Activated T-cell treated with anti-CD3 and anti-CD28 coated beads, Interleukin-2, amount 50 U/mL, for 24 hours (primary cell): ENCODE data around the gene CRACR2A.
A peak's percentile ranks its signal among the peaks of the same experiment; 100 is the strongest.

Experiments used
- DNase-seq: peaks from one replicate; pipeline ENCODE4 v3.0.0-alpha.2; 2020
- H3K27ac Mint-ChIP-seq: 2 replicates; pipeline ENCODE4 v1.8.0; 2020; ENCODE audit warnings: mild to moderate bottlenecking, mixed read lengths
- H3K27me3 Mint-ChIP-seq: 2 replicates; pipeline ENCODE4 v1.8.0; 2020; ENCODE audit warnings: mixed read lengths
- H3K36me3 Mint-ChIP-seq: 2 replicates; pipeline ENCODE4 v1.8.0; 2020; ENCODE audit warnings: low read depth, mixed read lengths
- H3K4me1 Mint-ChIP-seq: 2 replicates; pipeline ENCODE4 v1.8.0; 2020; ENCODE audit warnings: low read depth, mixed read lengths
- H3K4me3 Mint-ChIP-seq: 2 replicates; pipeline ENCODE4 v1.8.0; 2020; ENCODE audit warnings: mild to moderate bottlenecking, moderate library complexity, mixed read lengths
- H3K9me3 Mint-ChIP-seq: 2 replicates; pipeline ENCODE4 v1.8.0; 2020; ENCODE audit warnings: mixed read lengths

The CRACR2A gene

GRCh38 chr12:3641428-3642018, 111.4 kb downstream of the CRACR2A start:
- no peaks in the 10 kb centered on the region for H3K9me3 Mint-ChIP-seq
- H3K4me1 Mint-ChIP-seq: no peaks in the 10 kb centered on the region
- DNase-seq: no peak
- no peaks in the 10 kb centered on the region for H3K27me3 Mint-ChIP-seq
- H3K27ac Mint-ChIP-seq: no peak overlapping the region
- H3K36me3 Mint-ChIP-seq: peaks cover 87% of the 10 kb centered on the region
- H3K4me3 Mint-ChIP-seq: no peak overlapping the region

- no peaks in the 10 kb centered on the region for H3K9me3 Mint-ChIP-seq
- DNase-seq: no peak
- peaks cover 2% of the 10 kb centered on the region for H3K4me1 Mint-ChIP-seq
- peaks cover 81% of the 10 kb centered on the region for H3K36me3 Mint-ChIP-seq
- H3K4me3 Mint-ChIP-seq: no peak overlapping the region
- no peak overlapping the region for H3K27ac Mint-ChIP-seq
- H3K27me3 Mint-ChIP-seq: no peaks in the 10 kb centered on the region
Observed at GRCh38 chr12:3636328-3636727, 116.6 kb downstream of the CRACR2A start.

- peaks cover 86% of the 10 kb centered on the region for H3K36me3 Mint-ChIP-seq
- no peak overlapping the region for H3K4me3 Mint-ChIP-seq
Observed at GRCh38 chr12:3634348-3634747, 118.6 kb downstream of the CRACR2A start.

GRCh38 chr12:3633396-3633795, 119.5 kb downstream of the CRACR2A start:
- no peak overlapping the region for H3K27ac Mint-ChIP-seq
- no peaks in the 10 kb centered on the region for H3K27me3 Mint-ChIP-seq
- peaks cover 88% of the 10 kb centered on the region for H3K36me3 Mint-ChIP-seq
- no peak overlapping the region for H3K4me3 Mint-ChIP-seq
- no peaks in the 10 kb centered on the region for H3K9me3 Mint-ChIP-seq
- DNase-seq: no peak
- peaks cover 2% of the 10 kb centered on the region for H3K4me1 Mint-ChIP-seq

More at GRCh38 chr12:3634348-3634747, 118.6 kb downstream of the CRACR2A start:
- DNase-seq: no peak
- Mint-ChIP-seq H3K4me1 (peaks cover 2% of the 10 kb centered on the region), H3K9me3 (no peaks in the 10 kb centered on the region), H3K27ac (no peak overlapping the region), H3K27me3 (no peaks in the 10 kb centered on the region)

- DNase-seq: no peak
- H3K4me3 Mint-ChIP-seq: no peak overlapping the region
- peaks cover 86% of the 10 kb centered on the region for H3K36me3 Mint-ChIP-seq
- no peak overlapping the region for H3K27ac Mint-ChIP-seq
- peaks cover 2% of the 10 kb centered on the region for H3K4me1 Mint-ChIP-seq
- H3K27me3 Mint-ChIP-seq: no peaks in the 10 kb centered on the region
- no peaks in the 10 kb centered on the region for H3K9me3 Mint-ChIP-seq
Observed at GRCh38 chr12:3632754-3633153, 120.2 kb downstream of the CRACR2A start.

- Mint-ChIP-seq H3K4me1 (peaks cover 2% of the 10 kb centered on the region), H3K36me3 (peaks cover 86% of the 10 kb centered on the region), H3K27me3 (no peaks in the 10 kb centered on the region), H3K27ac (no peak overlapping the region), H3K9me3 (no peaks in the 10 kb centered on the region), H3K4me3 (no peak overlapping the region)
- DNase-seq: no peak
Observed at GRCh38 chr12:3632256-3632655, 120.7 kb downstream of the CRACR2A start.

GRCh38 chr12:3631759-3632158, 121.2 kb downstream of the CRACR2A start:
- no peaks in the 10 kb centered on the region for H3K9me3 Mint-ChIP-seq

GRCh38 chr12:3631272-3631637, 121.7 kb downstream of the CRACR2A start:
- Mint-ChIP-seq H3K27me3 (no peaks in the 10 kb centered on the region), H3K4me3 (no peak overlapping the region), H3K27ac (no peak overlapping the region), H3K9me3 (no peaks in the 10 kb centered on the region), H3K36me3 (peaks cover 86% of the 10 kb centered on the region), H3K4me1 (peaks cover 2% of the 10 kb centered on the region)
- no peak for DNase-seq

More at GRCh38 chr12:3631759-3632158, 121.2 kb downstream of the CRACR2A start:
- H3K27ac Mint-ChIP-seq: no peak overlapping the region
- no peak for DNase-seq
- H3K4me3 Mint-ChIP-seq: no peak overlapping the region
- peaks cover 2% of the 10 kb centered on the region for H3K4me1 Mint-ChIP-seq
- peaks cover 86% of the 10 kb centered on the region for H3K36me3 Mint-ChIP-seq
- no peaks in the 10 kb centered on the region for H3K27me3 Mint-ChIP-seq

GRCh38 chr12:3630621-3631271, 122.2 kb downstream of the CRACR2A start:
- H3K9me3 Mint-ChIP-seq: no peaks in the 10 kb centered on the region

GRCh38 chr12:3630111-3630510, 122.8 kb downstream of the CRACR2A start:
- Mint-ChIP-seq H3K4me3 (no peak overlapping the region), H3K27me3 (no peaks in the 10 kb centered on the region), H3K36me3 (peaks cover 93% of the 10 kb centered on the region), H3K27ac (no peak overlapping the region), H3K4me1 (peaks cover 2% of the 10 kb centered on the region), H3K9me3 (no peaks in the 10 kb centered on the region)
- no peak for DNase-seq

More at GRCh38 chr12:3630621-3631271, 122.2 kb downstream of the CRACR2A start:
- Mint-ChIP-seq H3K27me3 (no peaks in the 10 kb centered on the region), H3K27ac (peak overlapping the region; percentile 44), H3K36me3 (peaks cover 88% of the 10 kb centered on the region), H3K4me3 (no peak overlapping the region), H3K4me1 (peaks cover 2% of the 10 kb centered on the region)
- no peak for DNase-seq

GRCh38 chr12:3629057-3629830, 123.7 kb downstream of the CRACR2A start:
- H3K4me1 Mint-ChIP-seq: peaks cover 2% of the 10 kb centered on the region
- no peak for DNase-seq
- peaks cover 96% of the 10 kb centered on the region for H3K36me3 Mint-ChIP-seq
- no peaks in the 10 kb centered on the region for H3K9me3 Mint-ChIP-seq
- H3K27ac Mint-ChIP-seq: no peak overlapping the region
- no peaks in the 10 kb centered on the region for H3K27me3 Mint-ChIP-seq
- H3K4me3 Mint-ChIP-seq: no peak overlapping the region

- no peak for DNase-seq
- no peak overlapping the region for H3K27ac Mint-ChIP-seq
- H3K36me3 Mint-ChIP-seq: peaks cover 96% of the 10 kb centered on the region
- H3K4me3 Mint-ChIP-seq: no peak overlapping the region
- peaks cover 2% of the 10 kb centered on the region for H3K4me1 Mint-ChIP-seq
- H3K9me3 Mint-ChIP-seq: no peaks in the 10 kb centered on the region
- H3K27me3 Mint-ChIP-seq: no peaks in the 10 kb centered on the region
Observed at GRCh38 chr12:3628629-3629028, 124.3 kb downstream of the CRACR2A start.

GRCh38 chr12:3627336-3627735, 125.6 kb downstream of the CRACR2A start:
- Mint-ChIP-seq H3K36me3 (peaks cover 98% of the 10 kb centered on the region), H3K27ac (no peak overlapping the region)

GRCh38 chr12:3624273-3624672, 128.6 kb downstream of the CRACR2A start:
- H3K4me1 Mint-ChIP-seq: peaks cover 2% of the 10 kb centered on the region
- no peak overlapping the region for H3K27ac Mint-ChIP-seq
- no peak for DNase-seq
- peaks cover 95% of the 10 kb centered on the region for H3K36me3 Mint-ChIP-seq
- H3K4me3 Mint-ChIP-seq: no peak overlapping the region
- no peaks in the 10 kb centered on the region for H3K27me3 Mint-ChIP-seq
- H3K9me3 Mint-ChIP-seq: no peaks in the 10 kb centered on the region

More at GRCh38 chr12:3627336-3627735, 125.6 kb downstream of the CRACR2A start:
- DNase-seq: no peak
- Mint-ChIP-seq H3K4me3 (no peak overlapping the region), H3K4me1 (peaks cover 2% of the 10 kb centered on the region), H3K27me3 (no peaks in the 10 kb centered on the region), H3K9me3 (no peaks in the 10 kb centered on the region)
